Renal cortical epithelial cell (primary cell): ENCODE measurements around the gene RTN4R. TPM values are rescaled to one million over a fixed set of nuclear protein-coding genes. Genes with fewer than 3 reads are reported as not detected.
"Not testable (repeated sequence)": the region's sequence is repeated elsewhere in the genome, so short reads cannot be mapped to it uniquely, and the experiment has no call there.

ENCODE experiments used
- DNase-seq: peaks from one replicate; pipeline ENCODE4 v3.0.0-alpha.2; 2011; ENCODE audit warnings: low read depth
- total RNA-seq: library from RNA; depleted of rRNA; stranded (reverse); fragments of >200 nt; gene quantifications from 2 replicates; pipeline ENCODE4 v1.2.3, GENCODE V29; 2014

The RTN4R gene
- total RNA-seq, 1 donor from 2014 or later = 2.0 TPM

GRCh38 chr22:20305894-20306645 is 38.0 kb upstream of the RTN4R start:
- DNase-seq = no peak

- DNase-seq = not testable (repeated sequence)
These were observed 37.2 kb upstream of the RTN4R start for GRCh38 chr22:20305230-20305893.

GRCh38 chr22:20304646-20305045 is 36.5 kb upstream of the RTN4R start:
- DNase-seq = no peak

DNA sequence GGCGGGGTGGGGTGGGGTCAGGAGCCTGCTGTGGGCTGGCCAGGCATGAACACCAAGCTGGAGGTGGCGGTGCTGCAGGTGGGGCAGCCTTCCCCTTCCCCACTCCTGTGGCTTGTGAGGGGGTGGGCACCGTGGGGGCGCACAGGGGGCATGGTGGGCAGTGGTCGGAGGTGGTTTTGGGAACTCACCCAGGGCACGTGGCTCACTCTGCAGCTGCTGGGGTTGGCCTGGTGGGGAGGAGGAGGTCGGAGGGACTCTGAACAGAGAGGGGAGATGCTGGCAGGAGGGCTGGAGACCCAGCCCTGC is 35.1 kb upstream of the RTN4R start:
- DNase-seq = not testable (repeated sequence)

GRCh38 chr22:20302438-20303228 is 34.5 kb upstream of the RTN4R start:
- no peak for DNase-seq

GRCh38 chr22:20299746-20300136 is 31.6 kb upstream of the RTN4R start:
- DNase-seq = no peak

DNA sequence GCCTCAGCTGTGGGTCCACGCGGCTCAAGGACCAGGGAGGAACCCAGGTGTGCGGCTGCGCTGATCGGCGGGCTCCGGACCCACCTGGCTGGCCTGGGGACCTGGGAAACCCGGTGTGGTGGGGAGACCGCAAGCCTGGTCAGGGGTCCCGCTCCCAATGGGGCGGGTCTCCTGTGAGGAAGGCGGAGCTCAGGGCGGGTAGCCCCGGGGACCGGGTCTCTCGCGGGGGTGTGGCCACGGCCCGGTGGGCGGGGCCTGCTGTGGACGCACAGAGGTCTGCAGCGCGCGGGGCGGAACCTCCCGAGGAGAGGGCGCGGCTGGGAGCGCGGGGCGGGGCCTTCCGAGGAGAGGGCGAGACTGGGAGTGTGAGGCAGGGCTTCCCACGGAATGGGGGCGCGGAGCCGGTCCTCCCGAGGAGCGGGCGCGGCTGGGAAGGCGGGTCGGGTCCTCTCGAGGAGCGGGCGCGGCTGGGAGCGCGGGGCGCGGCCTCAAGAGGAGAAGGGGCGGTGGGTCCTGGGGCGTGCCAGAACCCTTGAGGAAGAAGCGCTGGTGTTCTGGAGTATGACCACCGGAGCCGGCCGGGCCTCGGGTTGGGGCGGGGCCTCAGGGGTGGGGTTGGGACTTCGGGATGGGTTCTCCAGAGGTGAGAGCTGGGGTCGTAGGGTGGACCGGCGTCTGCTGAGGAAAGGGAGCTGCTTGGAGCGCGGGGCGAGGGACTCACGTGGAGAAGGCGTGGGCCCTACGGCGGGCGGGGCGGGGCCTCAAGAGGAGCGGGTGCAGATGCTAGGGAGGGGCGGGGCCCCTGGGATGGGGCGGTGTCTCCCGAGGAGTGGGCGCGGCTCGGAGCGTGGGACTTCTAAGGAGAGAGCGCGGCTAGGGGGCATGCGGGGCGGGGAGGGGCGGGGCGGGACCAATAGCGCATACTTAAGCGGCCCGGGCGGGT is 31.0 kb upstream of the RTN4R start:
- DNase-seq = no peak

GRCh38 chr22:20298110-20298802 is 30.1 kb upstream of the RTN4R start:
- DNase-seq = no peak

- DNase-seq = no peak
These were observed 29.4 kb upstream of the RTN4R start for GRCh38 chr22:20297414-20298109.

GRCh38 chr22:20296598-20296997 is 28.5 kb upstream of the RTN4R start:
- DNase-seq = no peak

GRCh38 chr22:20295262-20296064 is 27.3 kb upstream of the RTN4R start:
- DNase-seq = no peak

DNA sequence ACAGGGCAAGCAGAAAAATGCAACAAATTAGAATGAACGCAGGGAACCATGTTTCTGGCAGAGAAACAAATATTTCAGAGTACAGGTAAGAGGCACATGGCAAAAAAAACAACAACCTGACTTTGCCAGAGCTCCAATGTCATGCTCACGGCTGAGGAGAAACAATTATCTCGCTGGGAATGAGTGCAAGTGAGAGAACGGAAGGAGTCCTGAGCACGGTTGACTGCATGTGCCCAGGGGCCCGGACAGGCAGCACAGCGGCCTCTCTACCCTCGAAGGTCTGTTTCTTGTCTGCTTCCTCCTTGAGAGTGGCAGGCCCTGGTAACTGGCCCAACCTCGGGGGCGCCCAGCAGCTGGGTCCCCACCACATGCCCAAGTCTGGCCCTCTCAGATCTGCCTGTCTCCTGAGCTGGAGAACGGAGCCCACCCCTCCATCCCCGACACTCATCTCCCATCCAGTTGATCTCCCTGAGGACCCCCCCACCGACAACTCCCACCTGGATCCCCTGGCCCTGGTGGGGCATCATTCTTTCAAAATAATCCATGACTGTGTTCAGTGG is 24.6 kb upstream of the RTN4R start:
- DNase-seq = no peak

GRCh38 chr22:20292108-20292507 is 24.0 kb upstream of the RTN4R start:
- no peak for DNase-seq

- no peak for DNase-seq
These were observed 23.5 kb upstream of the RTN4R start for GRCh38 chr22:20291604-20292063.

- no peak for DNase-seq
These were observed 23.1 kb upstream of the RTN4R start for GRCh38 chr22:20291249-20291586.

- no peak for DNase-seq
These were observed 22.6 kb upstream of the RTN4R start for GRCh38 chr22:20290578-20291248.

- DNase-seq = no peak
These were observed 21.9 kb upstream of the RTN4R start for GRCh38 chr22:20290045-20290392.

GRCh38 chr22:20289182-20290044 is 21.3 kb upstream of the RTN4R start:
- DNase-seq = not testable (repeated sequence)
